Gastrocnemius medialis (tissue), 4 donors: ENCODE data around the gene RBM46. TPM values are rescaled to one million over a fixed set of nuclear protein-coding genes. Genes with fewer than 3 reads are reported as not detected.

Experiments
- ATAC-seq, 2 donors: fragments of 150-250 bp; one replicate each; pipeline ENCODE4 v1.9.1; 2016
- DNase-seq, 2 donors: peaks; one replicate each; pipeline ENCODE4 v3.0.0-alpha.2; 2019
- H3K27ac ChIP-seq, 4 donors: fragments of 200-600 bp; sonication (generic); 1 replicate in 1 of 4; 2 replicates in 3 of 4; pipeline ENCODE4 v1.5.1; 2016 to 2018; ENCODE audit warnings: mild to moderate bottlenecking in 2 of 4, moderate library complexity in 1 of 4
- H3K27me3 ChIP-seq, 3 donors: fragments of 200-600 bp; sonication (generic) in 2 of 3; 1 replicate in 1 of 3; 2 replicates in 2 of 3; pipeline versions ENCODE4 v1.5.1 to v1.6.0; 2016 to 2019; ENCODE audit warnings: mild to moderate bottlenecking in 1 of 3, moderate library complexity in 1 of 3
- H3K36me3 ChIP-seq, 2 donors: fragments of 200-600 bp; sonication (generic) in 1 of 2; one replicate each; pipeline ENCODE4 v1.5.1; 2017 to 2018
- H3K4me1 ChIP-seq, 2 donors: fragments of 200-600 bp; sonication (generic) in 1 of 2; one replicate each; pipeline ENCODE4 v1.5.1; 2016 to 2017; ENCODE audit warnings: mild to moderate bottlenecking in 2 of 2
- H3K4me3 ChIP-seq, 4 donors: fragments of 200-600 bp; sonication (generic) in 3 of 4; 1 replicate in 1 of 4; 2 replicates in 3 of 4; pipeline ENCODE4 v1.5.1; 2016 to 2019; ENCODE audit warnings: mild to moderate bottlenecking in 2 of 4
- H3K9me3 ChIP-seq, 3 donors: fragments of 200-600 bp; sonication (generic) in 2 of 3; 1 replicate in 1 of 3; 2 replicates in 2 of 3; pipeline ENCODE4 v1.5.1; 2016 to 2019
- CTCF ChIP-seq, 5 experiments: fragments of 450-650 bp in 3 of 5; fragments of 200-600 bp in 2 of 5; sonication (generic) in 2 of 5; IDR thresholded peaks in 4 of 5; conservative IDR thresholded peaks in 1 of 5; 1 replicate in 4 of 5; 2 replicates in 1 of 5; pipeline ENCODE4 v1.5.1; 2016 to 2019; ENCODE audit warnings: antibody characterized with exemption in 5 of 5, mild to moderate bottlenecking in 3 of 5, moderate library complexity in 3 of 5
- POLR2A ChIP-seq, 2 donors: fragments of 450-650 bp; IDR thresholded peaks; one replicate each; pipeline ENCODE4 v1.6.1; 2017; ENCODE audit warnings: antibody characterized with exemption in 2 of 2, mild to moderate bottlenecking in 2 of 2, moderate library complexity in 2 of 2
- in situ Hi-C, 4 donors: fragments of 200-750 bp; cut with MboI; loops; one replicate each; pipeline versions ENCODE4 v1.15.0 to v1.8.0; 2017; ENCODE audit warnings: low sequenced_read_pairs in 4 of 4
- intact Hi-C: fragments of 100-400 bp; cut with DNase I; formaldehyde crosslinking; loops from one replicate; pipeline ENCODE4 v1.15.1; 2023; ENCODE audit warnings: low total_unique reads
- total RNA-seq, 4 donors: library from RNA; depleted of rRNA; stranded (reverse); fragments of >200 nt; gene quantifications; one replicate each; pipeline versions ENCODE4 v1.1.0 to v1.2.3, GENCODE V29; 2016

RBM46 gene
- total RNA-seq, 4 donors from 2014 or later = not detected

- no peak for TF ChIP-seq CTCF (IDR thresholded peaks at IDR 0.05 in 4 of 5, conservative IDR thresholded peaks at IDR 0.05 in 1 of 5)
- TF ChIP-seq POLR2A (IDR thresholded peaks at IDR 0.05) = no peak
- ATAC-seq (no peak), DNase-seq (no peak)
- no peak overlapping the region for H3K27ac ChIP-seq
- intact Hi-C loops = no loop called here
- H3K36me3 ChIP-seq = no peaks in the 10 kb centered on the region
- in situ Hi-C loops = no loop called here
- peaks cover 0 to 3% of the 10 kb centered on the region in 2 donors for H3K4me1 ChIP-seq
- peaks cover 37 to 41% (median 37%) of the 10 kb centered on the region in 3 donors for H3K27me3 ChIP-seq
- no peaks in the 10 kb centered on the region for H3K9me3 ChIP-seq
- H3K4me3 ChIP-seq = peak overlapping the region in 3 of 4 donors; percentile 17 to 50 (median 47)
Observed at GRCh38 chr4:154741922-154742850, 38.9 kb upstream of the RBM46 start.

GRCh38 chr4:154743683-154744340 lies 37.3 kb upstream of the RBM46 start, which contains the start of gene LRAT:
Gene LRAT, plus strand, starts transcription at chr4:154744000. Its CDS starts 327 bp downstream, at chr4:154744327.
- no peaks in the 10 kb centered on the region for H3K36me3 ChIP-seq
- ATAC-seq = no peak
- intact Hi-C loops (no loop called here), in situ Hi-C loops (no loop called here)
- peaks cover 0 to 3% of the 10 kb centered on the region in 2 donors for H3K4me1 ChIP-seq
- peak within 1 kb of the TSS; percentile 40 to 57 (median 50) for H3K4me3 ChIP-seq
- H3K27me3 ChIP-seq = peaks cover 42 to 49% (median 47%) of the 10 kb centered on the region in 3 donors
- DNase-seq = no peak
- TF ChIP-seq POLR2A (IDR thresholded peaks at IDR 0.05) = no peak
- no peaks in the 10 kb centered on the region for H3K9me3 ChIP-seq
- H3K27ac ChIP-seq = no peak within 1 kb of the TSS

- ATAC-seq (no peak), DNase-seq (no peak)
- intact Hi-C loops = no loop called here
- TF ChIP-seq CTCF (IDR thresholded peaks at IDR 0.05 in 4 of 5, conservative IDR thresholded peaks at IDR 0.05 in 1 of 5) = no peak
- TF ChIP-seq POLR2A (IDR thresholded peaks at IDR 0.05) = no peak
- peaks cover 0 to 3% of the 10 kb centered on the region in 2 donors for H3K4me1 ChIP-seq
- H3K27me3 ChIP-seq = peaks cover 42 to 50% (median 48%) of the 10 kb centered on the region in 3 donors
- H3K4me3 ChIP-seq = peak overlapping the region; percentile 40 to 57 (median 50)
- H3K36me3 ChIP-seq = no peaks in the 10 kb centered on the region
- no peak overlapping the region for H3K27ac ChIP-seq
- no peaks in the 10 kb centered on the region for H3K9me3 ChIP-seq
- in situ Hi-C loops = no loop called here
Observed at GRCh38 chr4:154744341-154744926, 36.6 kb upstream of the RBM46 start.

GRCh38 chr4:154757713-154758112 lies 23.4 kb upstream of the RBM46 start:
- H3K27me3 ChIP-seq = peaks cover 0 to 2% (median 0%) of the 10 kb centered on the region in 3 donors
- no peaks in the 10 kb centered on the region for H3K4me1 ChIP-seq
- DNase-seq (no peak), ATAC-seq (no peak)
- H3K36me3 ChIP-seq = no peaks in the 10 kb centered on the region
- H3K9me3 ChIP-seq = no peaks in the 10 kb centered on the region
- H3K4me3 ChIP-seq = no peak overlapping the region
- TF ChIP-seq CTCF (IDR thresholded peaks at IDR 0.05 in 4 of 5, conservative IDR thresholded peaks at IDR 0.05 in 1 of 5) (no peak), POLR2A (IDR thresholded peaks at IDR 0.05) (no peak)
- intact Hi-C loops (no loop called here), in situ Hi-C loops (no loop called here)
- no peak overlapping the region for H3K27ac ChIP-seq
